HCT116 (cell line): ENCODE data around the gene SNX19. TPM values are rescaled to one million over a fixed set of nuclear protein-coding genes. Genes with fewer than 3 reads are reported as not detected.

Experiments used
- ATAC-seq: fragments of 200-7000 bp; cut with Tn5 transposase; 2 replicates; pipeline ENCODE4 v1.9.1; 2020; ENCODE audit warnings: mild to moderate bottlenecking, moderate library complexity
- BruUV-seq: library from RNA; stranded (reverse); fragments of 400-500 nt; replicated peaks from 2 replicates; lab custom pipeline; 2021; lab: Mats Ljungman, UMichigan
- CTCF ChIA-PET: fragments of 300-600 bp; sonication (Branson Sonifier 250); formaldehyde crosslinking; loops from one replicate; lab custom pipeline; 2021; ENCODE audit warnings: antibody characterized with exemption; lab: Charles Lee
- POLR2A ChIA-PET: fragments of 300-600, 350-600 bp; sonication (Branson Sonifier 250); formaldehyde crosslinking; loops from one replicate; lab custom pipeline; 2021; ENCODE audit warnings: antibody characterized with exemption; lab: Charles Lee
- RAD21 ChIA-PET, 2 experiments: fragments of 300-600 bp; sonication (Branson Sonifier 250); formaldehyde crosslinking; loops; one replicate each; lab custom pipeline; 2023; ENCODE audit warnings: low total read pairs in 2 of 2; ENCODE audit not compliant: uncharacterized antibody in 2 of 2, unreplicated experiment in 2 of 2, low non-redundant PET in 1 of 2; lab: Charles Lee
- DNase-seq: peaks from one replicate; pipeline ENCODE4 v3.0.0-alpha.2; 2010; ENCODE audit warnings: low read depth, low spot score
- H2AFZ ChIP-seq: fragments of 200-600 bp; shearing (Covaris generic), sonication (generic); 2 replicates; pipeline ENCODE4 v1.6.1; 2017; ENCODE audit warnings: low read depth, mixed run types, mixed read lengths, antibody characterized with exemption, low read length; ENCODE audit not compliant: poor library complexity, severe bottlenecking
- H3K27ac ChIP-seq: 2 replicates; pipeline ENCODE4 v1.5.1; 2012; ENCODE audit warnings: low read depth, low read length
- H3K27me3 ChIP-seq: fragments of 200-600 bp; sonication (generic); 2 replicates; pipeline ENCODE4 v1.6.1; 2016; ENCODE audit warnings: mixed run types, low read length, mixed read lengths; ENCODE audit not compliant: insufficient read depth
- H3K36me3 ChIP-seq, 2 experiments: fragments of 200-500 bp in 1 of 2; fragments of 200-600 bp in 1 of 2; sonication (Bioruptor generic) in 1 of 2; sonication (generic) in 1 of 2; 2 replicates each; pipeline versions ENCODE4 v1.5.1 to v1.6.1; 2014 to 2016; ENCODE audit warnings: low read length in 2 of 2, inconsistent platforms in 1 of 2, mixed read lengths in 1 of 2, mixed run types in 1 of 2; ENCODE audit not compliant: insufficient read depth in 2 of 2, control insufficient read depth in 1 of 2
- H3K4me1 ChIP-seq, 2 experiments: fragments of 200-600 bp in 1 of 2; sonication (generic) in 1 of 2; 2 replicates each; pipeline versions ENCODE4 v1.5.1 to v1.6.1; 2012 to 2017; ENCODE audit warnings: low read length in 2 of 2, inconsistent platforms in 1 of 2, mild to moderate bottlenecking in 1 of 2, mixed read lengths in 1 of 2, mixed run types in 1 of 2, moderate library complexity in 1 of 2; ENCODE audit not compliant: insufficient read depth in 2 of 2, control insufficient read depth in 1 of 2
- H3K4me2 ChIP-seq: fragments of 200-600 bp; sonication (generic); 2 replicates; pipeline ENCODE4 v1.6.1; 2017; ENCODE audit warnings: mixed run types, low read length, mixed read lengths
- H3K4me3 ChIP-seq, 2 experiments: fragments of 200-600 bp in 1 of 2; sonication (generic) in 1 of 2; replicated peaks in 1 of 2; 2 replicates each; pipeline ENCODE4 v1.5.1; 2011 to 2016; ENCODE audit warnings: low read length in 2 of 2, control low read depth in 1 of 2, low read depth in 1 of 2, mild to moderate bottlenecking in 1 of 2, mixed read lengths in 1 of 2, mixed run types in 1 of 2
- H3K79me2 ChIP-seq: fragments of 200-600 bp; sonication (generic); 2 replicates; pipeline ENCODE4 v1.6.1; 2017; ENCODE audit warnings: mild to moderate bottlenecking, mixed run types, low read length, moderate library complexity, mixed read lengths; ENCODE audit not compliant: insufficient read depth
- H3K9ac ChIP-seq: fragments of 200-600 bp; sonication (generic); 2 replicates; pipeline ENCODE4 v1.6.1; 2016; ENCODE audit warnings: low read length, mixed read lengths
- H3K9me2 ChIP-seq: fragments of 200-600 bp; sonication (generic), shearing (Covaris generic); 2 replicates; pipeline ENCODE4 v1.6.1; 2017; ENCODE audit warnings: mixed run types, mild to moderate bottlenecking, moderate library complexity; ENCODE audit not compliant: insufficient read depth
- H3K9me3 ChIP-seq, 2 experiments: fragments of 200-500 bp in 1 of 2; fragments of 200-600 bp in 1 of 2; sonication (Bioruptor generic) in 1 of 2; sonication (generic) in 1 of 2; 2 replicates each; pipeline ENCODE4 v1.6.1; 2014 to 2017; ENCODE audit warnings: low read length in 2 of 2, mixed read lengths in 2 of 2, inconsistent platforms in 1 of 2, low read depth in 1 of 2, mild to moderate bottlenecking in 1 of 2, mixed run types in 1 of 2, moderate library complexity in 1 of 2; ENCODE audit not compliant: control insufficient read depth in 1 of 2, insufficient read depth in 1 of 2
- H4K20me1 ChIP-seq: fragments of 200-600 bp; sonication (generic), shearing (Covaris generic); 2 replicates; pipeline ENCODE4 v1.6.1; 2017; ENCODE audit warnings: mixed run types, mild to moderate bottlenecking, moderate library complexity; ENCODE audit not compliant: insufficient read depth
- CBX3 ChIP-seq: IDR thresholded peaks from 2 replicates; pipeline ENCODE4 v1.6.1; 2012; ENCODE audit warnings: low read depth
- CEBPB ChIP-seq: IDR thresholded peaks from 2 replicates; pipeline ENCODE4 v1.6.1; 2012; ENCODE audit warnings: low read depth
- EGR1 ChIP-seq: IDR thresholded peaks from 2 replicates; pipeline ENCODE4 v1.6.1; 2012; ENCODE audit warnings: low read depth
- ELF1 ChIP-seq: IDR thresholded peaks from 2 replicates; pipeline ENCODE4 v1.6.1; 2012; ENCODE audit warnings: low read depth, borderline replicate concordance
- EZH2phosphoT487 ChIP-seq: fragments of 200-600 bp; IDR thresholded peaks from 2 replicates; pipeline ENCODE4 v1.6.1; 2018; ENCODE audit warnings: antibody characterized with exemption, borderline replicate concordance
- FOSL1 ChIP-seq: IDR thresholded peaks from 2 replicates; pipeline ENCODE4 v1.6.1; 2012; ENCODE audit warnings: low read depth
- POLR2AphosphoS5 ChIP-seq: IDR thresholded peaks from 2 replicates; pipeline ENCODE4 v1.6.1; 2011; ENCODE audit warnings: mild to moderate bottlenecking, low read depth, low read length, moderate library complexity
- RAD21 ChIP-seq: IDR thresholded peaks from 2 replicates; pipeline ENCODE4 v1.6.1; 2012; ENCODE audit warnings: low read depth, mild to moderate bottlenecking
- SIN3A ChIP-seq: IDR thresholded peaks from 2 replicates; pipeline ENCODE4 v1.6.1; 2012; ENCODE audit warnings: low read depth
- SP1 ChIP-seq: IDR thresholded peaks from 2 replicates; pipeline ENCODE4 v1.6.1; 2012; ENCODE audit warnings: low read depth
- SRF ChIP-seq: IDR thresholded peaks from 2 replicates; pipeline ENCODE4 v1.6.1; 2012; ENCODE audit warnings: low read depth
- TCF7L2 ChIP-seq: IDR thresholded peaks from 2 replicates; pipeline ENCODE4 v1.7.0; 2011; ENCODE audit warnings: borderline replicate concordance, inconsistent platforms; ENCODE audit not compliant: insufficient read depth, insufficient read length; ENCODE audit errors: extremely low read depth
- ZFX ChIP-seq: fragments of 450-650 bp; IDR thresholded peaks from 2 replicates; pipeline ENCODE4 v1.6.1; 2017
- intact Hi-C: fragments of 100-400 bp; cut with micrococcal nuclease; formaldehyde crosslinking; loops from 2 replicates; pipeline ENCODE4 v1.10.0; 2022
- total RNA-seq: library from RNA; stranded (reverse); gene quantifications from one replicate; pipeline ENCODE4 v1.2.1, GENCODE V29; 2021; ENCODE audit not compliant: unreplicated experiment
- TF ChIP-seq, protein P1 (sequence below): IDR thresholded peaks from 2 replicates; pipeline ENCODE4 v1.6.1; 2012; ENCODE audit warnings: low read depth
- TF ChIP-seq, protein P2 (sequence below): IDR thresholded peaks from 2 replicates; pipeline ENCODE4 v1.6.1; 2012

SNX19 gene
- total RNA-seq, 1 experiment from 2014 or later = 25.2 TPM

DNA sequence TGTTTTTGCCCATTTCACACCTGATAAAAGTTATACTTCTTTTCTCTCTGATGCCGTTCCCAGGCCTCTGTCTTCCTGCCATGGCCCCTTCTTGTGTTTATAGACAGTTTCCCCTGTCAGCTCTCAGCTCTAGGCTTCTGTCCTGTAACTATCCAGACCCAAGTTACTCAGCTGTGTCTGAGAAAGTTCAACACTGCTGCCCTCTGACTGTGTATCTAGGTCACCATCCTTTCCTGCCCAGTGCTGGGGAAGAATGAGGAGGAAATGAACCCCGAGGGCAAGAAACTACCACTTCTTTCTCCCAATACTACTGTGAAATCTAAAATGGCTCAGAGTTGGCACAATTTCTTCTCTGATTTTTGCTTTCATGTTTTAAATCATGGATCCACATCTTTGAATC lies 29.6 kb downstream of the SNX19 start:
- ATAC-seq (no peak), DNase-seq (no peak)
- no peaks in the 10 kb centered on the region for H3K9me3 ChIP-seq
- ChIA-PET CTCF (no interaction called here), RAD21 (no interaction called here), POLR2A (no interaction called here)
- H3K9me2 ChIP-seq = no peaks in the 10 kb centered on the region
- no peak overlapping the region for H3K4me2 ChIP-seq
- no peaks in the 10 kb centered on the region for H3K4me1 ChIP-seq
- intact Hi-C loops = no loop called here
- H4K20me1 ChIP-seq = no peaks in the 10 kb centered on the region
- H3K27ac ChIP-seq = no peak overlapping the region
- no peaks in the 10 kb centered on the region for H3K27me3 ChIP-seq
- H3K79me2 ChIP-seq = no peaks in the 10 kb centered on the region
- H3K36me3 ChIP-seq = peaks cover 2 to 14% of the 10 kb centered on the region in 2 experiments; a peak in 2 of 4 replicates
- H2AFZ ChIP-seq = no peak overlapping the region
- BruUV-seq = no TSS peak
- no peak for TF ChIP-seq SRF
- TF ChIP-seq, protein P1, sequence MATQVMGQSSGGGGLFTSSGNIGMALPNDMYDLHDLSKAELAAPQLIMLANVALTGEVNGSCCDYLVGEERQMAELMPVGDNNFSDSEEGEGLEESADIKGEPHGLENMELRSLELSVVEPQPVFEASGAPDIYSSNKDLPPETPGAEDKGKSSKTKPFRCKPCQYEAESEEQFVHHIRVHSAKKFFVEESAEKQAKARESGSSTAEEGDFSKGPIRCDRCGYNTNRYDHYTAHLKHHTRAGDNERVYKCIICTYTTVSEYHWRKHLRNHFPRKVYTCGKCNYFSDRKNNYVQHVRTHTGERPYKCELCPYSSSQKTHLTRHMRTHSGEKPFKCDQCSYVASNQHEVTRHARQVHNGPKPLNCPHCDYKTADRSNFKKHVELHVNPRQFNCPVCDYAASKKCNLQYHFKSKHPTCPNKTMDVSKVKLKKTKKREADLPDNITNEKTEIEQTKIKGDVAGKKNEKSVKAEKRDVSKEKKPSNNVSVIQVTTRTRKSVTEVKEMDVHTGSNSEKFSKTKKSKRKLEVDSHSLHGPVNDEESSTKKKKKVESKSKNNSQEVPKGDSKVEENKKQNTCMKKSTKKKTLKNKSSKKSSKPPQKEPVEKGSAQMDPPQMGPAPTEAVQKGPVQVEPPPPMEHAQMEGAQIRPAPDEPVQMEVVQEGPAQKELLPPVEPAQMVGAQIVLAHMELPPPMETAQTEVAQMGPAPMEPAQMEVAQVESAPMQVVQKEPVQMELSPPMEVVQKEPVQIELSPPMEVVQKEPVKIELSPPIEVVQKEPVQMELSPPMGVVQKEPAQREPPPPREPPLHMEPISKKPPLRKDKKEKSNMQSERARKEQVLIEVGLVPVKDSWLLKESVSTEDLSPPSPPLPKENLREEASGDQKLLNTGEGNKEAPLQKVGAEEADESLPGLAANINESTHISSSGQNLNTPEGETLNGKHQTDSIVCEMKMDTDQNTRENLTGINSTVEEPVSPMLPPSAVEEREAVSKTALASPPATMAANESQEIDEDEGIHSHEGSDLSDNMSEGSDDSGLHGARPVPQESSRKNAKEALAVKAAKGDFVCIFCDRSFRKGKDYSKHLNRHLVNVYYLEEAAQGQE = no peak
- no peak for TF ChIP-seq RAD21
- H3K9ac ChIP-seq = no peak overlapping the region
- no peak overlapping the region for H3K4me3 ChIP-seq

DNA sequence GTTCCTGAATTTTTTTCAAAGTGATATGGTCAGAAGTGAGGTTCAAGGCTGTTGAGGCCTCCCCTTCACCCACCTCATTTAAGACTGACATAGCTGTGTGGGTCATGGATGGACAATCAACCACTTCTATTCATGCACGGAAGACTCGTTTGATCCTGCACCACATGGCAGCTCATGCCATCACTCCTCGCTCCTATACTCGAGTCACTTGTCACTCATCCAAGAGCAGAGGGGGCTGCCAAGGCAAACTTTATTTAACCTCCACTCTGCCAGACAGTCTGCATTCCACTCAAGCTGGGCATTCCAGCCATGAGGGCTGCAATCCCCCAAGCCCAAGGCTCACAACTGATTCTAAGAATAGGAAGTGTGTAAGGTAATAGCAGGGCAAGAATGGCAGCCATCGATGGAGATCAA lies 34.1 kb downstream of the SNX19 start:
- BruUV-seq = no TSS peak
- Histone ChIP-seq H3K4me2 (no peak overlapping the region), H3K9me3 (no peaks in the 10 kb centered on the region), H3K9me2 (no peaks in the 10 kb centered on the region), H2AFZ (no peak overlapping the region), H3K27ac (no peak overlapping the region), H3K36me3 (peaks cover 21 to 25% of the 10 kb centered on the region in 2 experiments; a peak in 3 of 4 replicates), H3K27me3 (no peaks in the 10 kb centered on the region), H4K20me1 (no peaks in the 10 kb centered on the region), H3K4me3 (no peak overlapping the region), H3K4me1 (no peaks in the 10 kb centered on the region), H3K79me2 (no peaks in the 10 kb centered on the region), H3K9ac (no peak overlapping the region)
- ATAC-seq (no peak), DNase-seq (no peak)
- ChIA-PET RAD21 (no interaction called here), POLR2A (interaction anchor here (1.4 kb wide), 1 partner anchor 10 kb away, joined by 3 read pairs; no protein-coding TSS in a partner anchor), CTCF (no interaction called here)
- intact Hi-C loops = no loop called here
- TF ChIP-seq CEBPB (no peak), FOSL1 (no peak), ELF1 (no peak), EGR1 (no peak), EZH2phosphoT487 (no peak), CBX3 (no peak), SIN3A (no peak), TCF7L2 (no peak), POLR2AphosphoS5 (no peak), ZFX (no peak), SP1 (no peak), RAD21 (no peak)
- TF ChIP-seq, protein P2, sequence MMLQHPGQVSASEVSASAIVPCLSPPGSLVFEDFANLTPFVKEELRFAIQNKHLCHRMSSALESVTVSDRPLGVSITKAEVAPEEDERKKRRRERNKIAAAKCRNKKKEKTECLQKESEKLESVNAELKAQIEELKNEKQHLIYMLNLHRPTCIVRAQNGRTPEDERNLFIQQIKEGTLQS = no peak
- TF ChIP-seq, protein P1 = no peak
